Right lobe of liver (tissue), 6 donors: ENCODE results near the gene LRRC38. TPM values are rescaled to one million over a fixed set of nuclear protein-coding genes. Genes with fewer than 3 reads are reported as not detected.

Experiments
- ATAC-seq, 4 donors: fragments of 200-7000 bp; cut with Tn5 transposase; one replicate each; pipeline ENCODE4 v1.9.1; 2020; ENCODE audit warnings: mild to moderate bottlenecking in 4 of 4, moderate library complexity in 4 of 4
- DNase-seq, 3 donors: peaks; one replicate each; pipeline ENCODE4 v3.0.0-alpha.2; 2020
- H3K27ac ChIP-seq, 3 donors: fragments of 200-600 bp; one replicate each; pipeline ENCODE4 v1.8.0; 2022
- H3K27me3 ChIP-seq, 2 donors: fragments of 200-600 bp; one replicate each; pipeline ENCODE4 v1.8.0; 2022
- H3K36me3 ChIP-seq, 4 donors: fragments of 200-600 bp; sonication (generic) in 1 of 4; one replicate each; pipeline versions ENCODE4 v1.5.1 to v1.8.0; 2017 to 2022; ENCODE audit warnings: control low read depth in 1 of 4
- H3K4me1 ChIP-seq, 4 donors: fragments of 200-600 bp; sonication (generic) in 1 of 4; one replicate each; pipeline versions ENCODE4 v1.5.1 to v1.8.0; 2017 to 2022; ENCODE audit warnings: control low read depth in 1 of 4
- H3K4me3 ChIP-seq, 3 donors: fragments of 200-600 bp; one replicate each; pipeline ENCODE4 v1.8.0; 2022
- H3K9me3 ChIP-seq, 4 donors: fragments of 200-600 bp; sonication (generic) in 1 of 4; one replicate each; pipeline versions ENCODE4 v1.5.1 to v1.8.0; 2017 to 2022; ENCODE audit warnings: control low read depth in 1 of 4
- POLR2A ChIP-seq: fragments of 450-650 bp; IDR thresholded peaks from one replicate; pipeline ENCODE4 v1.6.1; 2017; ENCODE audit warnings: antibody characterized with exemption, mild to moderate bottlenecking
- WGBS: methylation state at CpG from one replicate; pipeline ENCODE4 v1.1.6; 2018; ENCODE audit warnings: low coverage, low lambda C conversion rate; ENCODE audit not compliant: insufficient coverage; ENCODE audit errors: missing lambda C conversion rate; 5-methylcytosine and 5-hydroxymethylcytosine counted together
- intact Hi-C, 2 donors: fragments of 100-400 bp; cut with DNase I; formaldehyde crosslinking; loops; one replicate each; pipeline versions ENCODE4 v1.11.2 to v1.14.1; 2022
- total RNA-seq, 6 experiments: library from RNA; depleted of rRNA in 2 of 6; stranded (reverse); fragments of >200 nt in 2 of 6; fragmentation: NEBNext Ultra II Directional in 3 of 6; extraction: Animal tissue kit (Norgen Biotek cat#: 25700) in 3 of 6; gene quantifications; one replicate each; pipeline versions ENCODE4 v1.1.0 to v1.2.4, GENCODE V29; 2016 to 2023
- TF ChIP-seq, protein P1 (sequence below), 4 donors: fragments of 200-600 bp in 3 of 4; fragments of 450-650 bp in 1 of 4; IDR thresholded peaks; one replicate each; pipeline versions ENCODE4 v1.5.1 to v1.8.0; 2016 to 2022; ENCODE audit warnings: antibody characterized with exemption in 4 of 4, mild to moderate bottlenecking in 2 of 4
- donor health status: DM: no; HTN: yes; CAD: no.
- donor health status: DM: no; HTN: no; CAD: no.
- donor health status: DM: no; HTN: no; CAD: no.
- donor health status: DM: no; HTN: yes; CAD: no.
- donor health status: DM: no; HTN: yes; CAD: no.

LRRC38 gene
- total RNA-seq, 6 experiments from 2014 or later = not detected

DNA sequence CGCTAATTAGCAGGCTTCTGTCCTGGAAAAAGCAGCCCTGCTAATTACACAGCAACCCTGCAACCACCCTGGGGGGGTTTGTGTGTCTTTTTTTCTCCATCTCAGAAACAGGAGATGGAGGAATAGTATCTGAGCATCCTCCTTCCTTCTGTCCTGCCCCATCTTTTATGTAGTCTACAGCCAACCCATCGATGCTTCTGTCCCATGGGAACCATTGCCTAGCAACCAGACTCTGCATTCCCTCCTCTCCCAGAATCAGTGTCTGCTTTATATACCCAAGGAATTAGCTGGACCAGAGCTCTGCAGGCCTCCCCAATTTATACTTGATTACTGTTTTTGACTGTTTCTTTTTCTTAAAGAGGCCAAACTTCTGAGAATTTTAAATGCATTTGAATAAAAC is 35.1 kb downstream of the LRRC38 start:
- H3K36me3 ChIP-seq = no peaks in the 10 kb centered on the region
- intact Hi-C loops = no loop called here
- ATAC-seq = no peak

DNA sequence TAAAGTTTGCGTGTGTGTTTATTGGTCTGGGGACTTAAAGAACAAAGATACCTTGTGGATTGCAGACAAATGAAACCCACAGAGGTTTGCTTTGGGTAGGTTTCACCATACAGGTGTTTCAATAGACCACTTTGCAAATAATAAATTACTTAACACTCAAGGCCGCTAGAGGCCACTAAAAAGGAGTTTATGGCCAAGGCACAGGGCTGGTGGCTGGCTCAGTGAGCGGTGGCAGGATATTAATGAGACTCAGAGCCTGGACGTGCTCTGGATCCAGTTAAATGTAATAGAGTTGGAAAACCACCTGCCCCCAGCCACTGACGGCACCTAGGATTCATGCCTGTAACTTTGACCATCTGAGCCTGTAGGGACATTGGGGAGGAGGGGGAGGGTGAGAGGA is 44.5 kb downstream of the LRRC38 start:
- DNase-seq (no peak), ATAC-seq (peak in 2 of 4 donors; percentile 17 to 48)
- Histone ChIP-seq H3K4me1 (no peaks in the 10 kb centered on the region), H3K36me3 (no peaks in the 10 kb centered on the region), H3K4me3 (no peak overlapping the region), H3K27ac (no peak overlapping the region), H3K27me3 (no peaks in the 10 kb centered on the region), H3K9me3 (no peaks in the 10 kb centered on the region)
- 11% methylated on average over 4 of the region's 5 CpGs for WGBS
- intact Hi-C loops = no loop called here
- no peak for TF ChIP-seq POLR2A
- TF ChIP-seq, protein P1, sequence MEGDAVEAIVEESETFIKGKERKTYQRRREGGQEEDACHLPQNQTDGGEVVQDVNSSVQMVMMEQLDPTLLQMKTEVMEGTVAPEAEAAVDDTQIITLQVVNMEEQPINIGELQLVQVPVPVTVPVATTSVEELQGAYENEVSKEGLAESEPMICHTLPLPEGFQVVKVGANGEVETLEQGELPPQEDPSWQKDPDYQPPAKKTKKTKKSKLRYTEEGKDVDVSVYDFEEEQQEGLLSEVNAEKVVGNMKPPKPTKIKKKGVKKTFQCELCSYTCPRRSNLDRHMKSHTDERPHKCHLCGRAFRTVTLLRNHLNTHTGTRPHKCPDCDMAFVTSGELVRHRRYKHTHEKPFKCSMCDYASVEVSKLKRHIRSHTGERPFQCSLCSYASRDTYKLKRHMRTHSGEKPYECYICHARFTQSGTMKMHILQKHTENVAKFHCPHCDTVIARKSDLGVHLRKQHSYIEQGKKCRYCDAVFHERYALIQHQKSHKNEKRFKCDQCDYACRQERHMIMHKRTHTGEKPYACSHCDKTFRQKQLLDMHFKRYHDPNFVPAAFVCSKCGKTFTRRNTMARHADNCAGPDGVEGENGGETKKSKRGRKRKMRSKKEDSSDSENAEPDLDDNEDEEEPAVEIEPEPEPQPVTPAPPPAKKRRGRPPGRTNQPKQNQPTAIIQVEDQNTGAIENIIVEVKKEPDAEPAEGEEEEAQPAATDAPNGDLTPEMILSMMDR (IDR thresholded peaks at IDR 0.05) = peak in 2 of 4 donors; percentile 5 to 22

More for the DNA sequence above, 35.1 kb downstream of the LRRC38 start:
- WGBS = 85% methylated on average over 2 of the region's 2 CpGs
- no peaks in the 10 kb centered on the region for H3K27me3 ChIP-seq
- no peak overlapping the region for H3K27ac ChIP-seq
- H3K4me1 ChIP-seq = no peaks in the 10 kb centered on the region
- TF ChIP-seq POLR2A = no peak
- TF ChIP-seq, protein P1 (IDR thresholded peaks at IDR 0.05) = no peak
- no peak overlapping the region for H3K4me3 ChIP-seq
- no peak for DNase-seq
- H3K9me3 ChIP-seq = no peaks in the 10 kb centered on the region

DNA sequence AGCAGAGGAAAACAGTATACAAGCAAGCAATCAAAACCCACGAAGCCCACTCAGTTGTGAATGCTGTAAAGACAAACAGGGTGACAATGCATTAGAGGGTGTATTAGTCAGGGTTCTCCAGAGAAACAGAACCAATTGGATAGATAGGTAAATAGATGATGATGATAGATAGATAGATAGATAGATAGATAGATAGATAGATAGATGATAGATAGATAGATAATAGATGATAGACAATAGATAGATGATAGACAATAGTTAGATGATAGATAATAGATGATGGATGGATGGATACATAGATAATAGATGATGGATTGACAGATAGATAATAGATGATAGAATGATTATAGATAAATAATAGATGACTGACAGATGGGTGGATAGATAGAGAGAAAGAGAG is 48.3 kb downstream of the LRRC38 start:
- H3K4me1 ChIP-seq = no peaks in the 10 kb centered on the region
- H3K27ac ChIP-seq = no peak overlapping the region
- no peak for TF ChIP-seq POLR2A
- TF ChIP-seq, protein P1 (IDR thresholded peaks at IDR 0.05) = no peak
- H3K4me3 ChIP-seq = no peak overlapping the region
- WGBS = 23% methylated on average over 1 of the region's 1 CpG
- H3K27me3 ChIP-seq = no peaks in the 10 kb centered on the region
- H3K36me3 ChIP-seq = no peaks in the 10 kb centered on the region
- no peak for ATAC-seq
- intact Hi-C loops = no loop called here
- H3K9me3 ChIP-seq = no peaks in the 10 kb centered on the region
- DNase-seq = no peak

DNA sequence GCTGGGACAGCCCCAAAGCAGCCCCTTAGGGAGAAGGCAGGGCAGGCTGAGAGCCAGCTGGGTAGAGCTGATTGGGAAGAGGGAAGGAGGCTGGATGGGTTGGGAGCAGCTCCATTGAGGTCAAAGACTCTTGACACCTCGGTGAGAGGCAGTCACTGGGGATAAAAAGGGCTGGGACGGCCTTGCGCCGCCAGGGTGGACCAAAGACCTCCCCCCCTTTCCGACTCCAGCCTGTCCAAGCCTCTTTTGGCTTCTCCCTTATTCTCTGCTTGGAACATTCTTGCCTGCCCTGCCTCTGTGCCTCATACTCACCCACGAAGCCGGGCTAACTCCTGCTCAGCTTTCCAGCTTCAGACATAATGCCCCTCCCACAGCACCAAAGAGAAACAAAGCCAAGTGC is 51.1 kb downstream of the LRRC38 start:
- Histone ChIP-seq H3K9me3 (no peaks in the 10 kb centered on the region), H3K4me1 (no peaks in the 10 kb centered on the region), H3K27me3 (no peaks in the 10 kb centered on the region), H3K36me3 (no peaks in the 10 kb centered on the region), H3K4me3 (no peak overlapping the region), H3K27ac (no peak overlapping the region)
- intact Hi-C loops = no loop called here
- 35% methylated on average over 7 of the region's 7 CpGs for WGBS
- ATAC-seq = no peak
- no peak for DNase-seq
- TF ChIP-seq, protein P1 (IDR thresholded peaks at IDR 0.05) = no peak

DNA sequence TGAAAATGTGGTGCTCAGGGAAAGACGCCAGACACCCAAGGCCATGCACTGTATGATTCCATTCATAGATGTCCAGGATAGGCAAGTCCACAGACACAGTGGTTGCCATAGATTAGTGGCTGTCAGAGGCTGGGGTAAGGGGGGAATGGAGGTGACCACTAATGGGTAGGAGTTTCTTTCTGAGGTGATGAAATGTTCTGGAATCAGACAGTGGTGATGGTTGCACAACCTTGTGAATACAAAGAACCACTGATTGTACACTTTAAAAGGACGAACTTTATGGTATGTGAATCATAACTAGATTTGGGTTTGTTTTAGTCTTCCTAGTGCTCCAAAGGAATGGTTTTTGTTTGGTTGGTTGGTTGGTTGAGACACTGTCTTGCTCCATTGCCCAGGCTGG is 51.8 kb downstream of the LRRC38 start:
- no peaks in the 10 kb centered on the region for H3K4me1 ChIP-seq
- H3K36me3 ChIP-seq = no peaks in the 10 kb centered on the region
- 49% methylated on average over 2 of the region's 2 CpGs for WGBS
- H3K4me3 ChIP-seq = no peak overlapping the region
- intact Hi-C loops = no loop called here
- no peaks in the 10 kb centered on the region for H3K9me3 ChIP-seq
- H3K27me3 ChIP-seq = no peaks in the 10 kb centered on the region
- DNase-seq (no peak), ATAC-seq (no peak)
- TF ChIP-seq, protein P1 (IDR thresholded peaks at IDR 0.05) = no peak
- no peak for TF ChIP-seq POLR2A
- H3K27ac ChIP-seq = no peak overlapping the region
